ENCODE data around the gene IL1RAPL1. TPM values are rescaled to one million over a fixed set of nuclear protein-coding genes. Genes with fewer than 3 reads are reported as not detected.

The IL1RAPL1 gene
- total and polyA plus RNA-seq, 2 experiments from 2014 or later: 0.18 to 0.49 TPM

DNA sequence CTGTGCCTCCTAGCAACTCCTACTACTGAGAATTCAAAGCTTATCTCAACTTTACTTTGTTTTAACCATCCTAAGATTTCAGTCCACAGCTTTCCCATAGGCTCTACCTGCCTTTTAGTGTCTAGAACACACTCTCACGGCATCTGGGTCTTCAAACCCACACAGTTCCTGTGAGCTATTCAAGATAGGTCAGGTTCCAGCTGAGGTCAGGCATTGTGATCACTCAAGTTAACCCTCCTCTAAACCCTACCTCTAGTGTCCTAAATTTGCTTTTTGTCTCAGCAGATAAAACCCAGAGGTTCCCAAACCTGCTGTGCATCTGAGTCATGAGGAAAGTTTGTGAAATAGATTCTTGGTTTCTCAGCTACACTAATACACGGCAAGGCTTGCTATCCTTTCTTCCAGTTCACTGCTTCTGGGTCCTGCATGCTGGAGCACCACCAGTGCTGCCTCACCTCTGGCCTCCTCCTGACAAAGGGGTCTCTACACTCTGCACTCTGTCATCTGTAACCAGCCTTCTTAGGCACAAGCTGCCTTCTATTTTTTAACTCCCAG, 1303.5 kb downstream of the IL1RAPL1 start:
- no peak overlapping the region for H3K27ac ChIP-seq (ENCODE audit: low read depth)

More for the DNA sequence above, 1303.5 kb downstream of the IL1RAPL1 start:
- Mint-ChIP-seq H3K36me3 (ENCODE audit: low read depth) (no peaks in the 10 kb centered on the region), H3K27me3 (ENCODE audit: insufficient read depth, low read depth, poor library complexity) (no peaks in the 10 kb centered on the region), H3K27ac (no peak overlapping the region), H3K9me3 (no peaks in the 10 kb centered on the region), H3K4me1 (no peaks in the 10 kb centered on the region), H3K4me3 (no peak overlapping the region)
- no peaks in the 10 kb centered on the region for H3K79me2 ChIP-seq (replicated peaks; ENCODE audit: insufficient read depth)
- H4K20me1 ChIP-seq (replicated peaks; ENCODE audit: insufficient read depth): no peaks in the 10 kb centered on the region
- no peaks in the 10 kb centered on the region for H3K36me3 ChIP-seq (ENCODE audit: insufficient read depth)
- DNase-seq (ENCODE audit: low spot score) (no peak), ATAC-seq (no peak)
- no peaks in the 10 kb centered on the region for H3K9me2 ChIP-seq (ENCODE audit: insufficient read depth)
- no peak overlapping the region for H2AFZ ChIP-seq
- no peak overlapping the region for H3K4me3 ChIP-seq
- H3K27me3 ChIP-seq (ENCODE audit: insufficient read depth): no peaks in the 10 kb centered on the region
- no peaks in the 10 kb centered on the region for H3K4me1 ChIP-seq (ENCODE audit: insufficient read depth)
- TF ChIP-seq, protein P1, sequence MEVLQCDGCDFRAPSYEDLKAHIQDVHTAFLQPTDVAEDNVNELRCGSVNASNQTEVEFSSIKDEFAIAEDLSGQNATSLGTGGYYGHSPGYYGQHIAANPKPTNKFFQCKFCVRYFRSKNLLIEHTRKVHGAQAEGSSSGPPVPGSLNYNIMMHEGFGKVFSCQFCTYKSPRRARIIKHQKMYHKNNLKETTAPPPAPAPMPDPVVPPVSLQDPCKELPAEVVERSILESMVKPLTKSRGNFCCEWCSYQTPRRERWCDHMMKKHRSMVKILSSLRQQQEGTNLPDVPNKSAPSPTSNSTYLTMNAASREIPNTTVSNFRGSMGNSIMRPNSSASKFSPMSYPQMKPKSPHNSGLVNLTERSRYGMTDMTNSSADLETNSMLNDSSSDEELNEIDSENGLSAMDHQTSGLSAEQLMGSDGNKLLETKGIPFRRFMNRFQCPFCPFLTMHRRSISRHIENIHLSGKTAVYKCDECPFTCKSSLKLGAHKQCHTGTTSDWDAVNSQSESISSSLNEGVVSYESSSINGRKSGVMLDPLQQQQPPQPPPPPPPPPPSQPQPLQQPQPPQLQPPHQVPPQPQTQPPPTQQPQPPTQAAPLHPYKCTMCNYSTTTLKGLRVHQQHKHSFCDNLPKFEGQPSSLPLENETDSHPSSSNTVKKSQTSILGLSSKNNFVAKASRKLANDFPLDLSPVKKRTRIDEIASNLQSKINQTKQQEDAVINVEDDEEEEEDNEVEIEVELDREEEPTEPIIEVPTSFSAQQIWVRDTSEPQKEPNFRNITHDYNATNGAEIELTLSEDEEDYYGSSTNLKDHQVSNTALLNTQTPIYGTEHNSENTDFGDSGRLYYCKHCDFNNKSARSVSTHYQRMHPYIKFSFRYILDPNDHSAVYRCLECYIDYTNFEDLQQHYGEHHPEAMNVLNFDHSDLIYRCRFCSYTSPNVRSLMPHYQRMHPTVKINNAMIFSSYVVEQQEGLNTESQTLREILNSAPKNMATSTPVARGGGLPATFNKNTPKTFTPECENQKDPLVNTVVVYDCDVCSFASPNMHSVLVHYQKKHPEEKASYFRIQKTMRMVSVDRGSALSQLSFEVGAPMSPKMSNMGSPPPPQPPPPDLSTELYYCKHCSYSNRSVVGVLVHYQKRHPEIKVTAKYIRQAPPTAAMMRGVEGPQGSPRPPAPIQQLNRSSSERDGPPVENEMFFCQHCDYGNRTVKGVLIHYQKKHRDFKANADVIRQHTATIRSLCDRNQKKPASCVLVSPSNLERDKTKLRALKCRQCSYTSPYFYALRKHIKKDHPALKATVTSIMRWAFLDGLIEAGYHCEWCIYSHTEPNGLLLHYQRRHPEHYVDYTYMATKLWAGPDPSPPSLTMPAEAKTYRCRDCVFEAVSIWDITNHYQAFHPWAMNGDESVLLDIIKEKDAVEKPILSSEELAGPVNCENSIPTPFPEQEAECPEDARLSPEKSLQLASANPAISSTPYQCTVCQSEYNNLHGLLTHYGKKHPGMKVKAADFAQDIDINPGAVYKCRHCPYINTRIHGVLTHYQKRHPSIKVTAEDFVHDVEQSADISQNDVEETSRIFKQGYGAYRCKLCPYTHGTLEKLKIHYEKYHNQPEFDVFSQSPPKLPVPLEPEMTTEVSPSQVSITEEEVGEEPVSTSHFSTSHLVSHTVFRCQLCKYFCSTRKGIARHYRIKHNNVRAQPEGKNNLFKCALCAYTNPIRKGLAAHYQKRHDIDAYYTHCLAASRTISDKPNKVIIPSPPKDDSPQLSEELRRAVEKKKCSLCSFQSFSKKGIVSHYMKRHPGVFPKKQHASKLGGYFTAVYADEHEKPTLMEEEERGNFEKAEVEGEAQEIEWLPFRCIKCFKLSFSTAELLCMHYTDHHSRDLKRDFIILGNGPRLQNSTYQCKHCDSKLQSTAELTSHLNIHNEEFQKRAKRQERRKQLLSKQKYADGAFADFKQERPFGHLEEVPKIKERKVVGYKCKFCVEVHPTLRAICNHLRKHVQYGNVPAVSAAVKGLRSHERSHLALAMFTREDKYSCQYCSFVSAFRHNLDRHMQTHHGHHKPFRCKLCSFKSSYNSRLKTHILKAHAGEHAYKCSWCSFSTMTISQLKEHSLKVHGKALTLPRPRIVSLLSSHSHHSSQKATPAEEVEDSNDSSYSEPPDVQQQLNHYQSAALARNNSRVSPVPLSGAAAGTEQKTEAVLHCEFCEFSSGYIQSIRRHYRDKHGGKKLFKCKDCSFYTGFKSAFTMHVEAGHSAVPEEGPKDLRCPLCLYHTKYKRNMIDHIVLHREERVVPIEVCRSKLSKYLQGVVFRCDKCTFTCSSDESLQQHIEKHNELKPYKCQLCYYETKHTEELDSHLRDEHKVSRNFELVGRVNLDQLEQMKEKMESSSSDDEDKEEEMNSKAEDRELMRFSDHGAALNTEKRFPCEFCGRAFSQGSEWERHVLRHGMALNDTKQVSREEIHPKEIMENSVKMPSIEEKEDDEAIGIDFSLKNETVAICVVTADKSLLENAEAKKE (CRISPR knock-in tag; IDR thresholded peaks at IDR 0.05): no peak
- TF ChIP-seq POLR2AphosphoS5 (IDR thresholded peaks at IDR 0.05; ENCODE audit: low read depth) (no peak), JUNB (IDR thresholded peaks at IDR 0.05; ENCODE audit: unreplicated experiment) (no peak), ZNF114 (CRISPR knock-in tag; IDR thresholded peaks at IDR 0.05) (no peak), CREB1 (CRISPR knock-in tag; IDR thresholded peaks at IDR 0.05; ENCODE audit: low read depth) (no peak)
- TF ChIP-seq, protein P2, sequence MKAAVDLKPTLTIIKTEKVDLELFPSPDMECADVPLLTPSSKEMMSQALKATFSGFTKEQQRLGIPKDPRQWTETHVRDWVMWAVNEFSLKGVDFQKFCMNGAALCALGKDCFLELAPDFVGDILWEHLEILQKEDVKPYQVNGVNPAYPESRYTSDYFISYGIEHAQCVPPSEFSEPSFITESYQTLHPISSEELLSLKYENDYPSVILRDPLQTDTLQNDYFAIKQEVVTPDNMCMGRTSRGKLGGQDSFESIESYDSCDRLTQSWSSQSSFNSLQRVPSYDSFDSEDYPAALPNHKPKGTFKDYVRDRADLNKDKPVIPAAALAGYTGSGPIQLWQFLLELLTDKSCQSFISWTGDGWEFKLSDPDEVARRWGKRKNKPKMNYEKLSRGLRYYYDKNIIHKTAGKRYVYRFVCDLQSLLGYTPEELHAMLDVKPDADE (IDR thresholded peaks at IDR 0.05): no peak
- TF ChIP-seq, protein P3, sequence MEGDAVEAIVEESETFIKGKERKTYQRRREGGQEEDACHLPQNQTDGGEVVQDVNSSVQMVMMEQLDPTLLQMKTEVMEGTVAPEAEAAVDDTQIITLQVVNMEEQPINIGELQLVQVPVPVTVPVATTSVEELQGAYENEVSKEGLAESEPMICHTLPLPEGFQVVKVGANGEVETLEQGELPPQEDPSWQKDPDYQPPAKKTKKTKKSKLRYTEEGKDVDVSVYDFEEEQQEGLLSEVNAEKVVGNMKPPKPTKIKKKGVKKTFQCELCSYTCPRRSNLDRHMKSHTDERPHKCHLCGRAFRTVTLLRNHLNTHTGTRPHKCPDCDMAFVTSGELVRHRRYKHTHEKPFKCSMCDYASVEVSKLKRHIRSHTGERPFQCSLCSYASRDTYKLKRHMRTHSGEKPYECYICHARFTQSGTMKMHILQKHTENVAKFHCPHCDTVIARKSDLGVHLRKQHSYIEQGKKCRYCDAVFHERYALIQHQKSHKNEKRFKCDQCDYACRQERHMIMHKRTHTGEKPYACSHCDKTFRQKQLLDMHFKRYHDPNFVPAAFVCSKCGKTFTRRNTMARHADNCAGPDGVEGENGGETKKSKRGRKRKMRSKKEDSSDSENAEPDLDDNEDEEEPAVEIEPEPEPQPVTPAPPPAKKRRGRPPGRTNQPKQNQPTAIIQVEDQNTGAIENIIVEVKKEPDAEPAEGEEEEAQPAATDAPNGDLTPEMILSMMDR (conservative IDR thresholded peaks at IDR 0.05; ENCODE audit: low read depth in 2 of 2): no peak
- H3K4me2 ChIP-seq: no peak overlapping the region
- H3F3A ChIP-seq (replicated peaks; ENCODE audit: low read depth): no peaks in the 10 kb centered on the region

Measured in GM23338 (cell line).